Measurements from ENCODE around the gene DEFB131B. TPM values are rescaled to one million over a fixed set of nuclear protein-coding genes. Genes with fewer than 3 reads are reported as not detected.

DEFB131B gene
- total RNA-seq, 1 donor from 2014 or later: not detected

DNA sequence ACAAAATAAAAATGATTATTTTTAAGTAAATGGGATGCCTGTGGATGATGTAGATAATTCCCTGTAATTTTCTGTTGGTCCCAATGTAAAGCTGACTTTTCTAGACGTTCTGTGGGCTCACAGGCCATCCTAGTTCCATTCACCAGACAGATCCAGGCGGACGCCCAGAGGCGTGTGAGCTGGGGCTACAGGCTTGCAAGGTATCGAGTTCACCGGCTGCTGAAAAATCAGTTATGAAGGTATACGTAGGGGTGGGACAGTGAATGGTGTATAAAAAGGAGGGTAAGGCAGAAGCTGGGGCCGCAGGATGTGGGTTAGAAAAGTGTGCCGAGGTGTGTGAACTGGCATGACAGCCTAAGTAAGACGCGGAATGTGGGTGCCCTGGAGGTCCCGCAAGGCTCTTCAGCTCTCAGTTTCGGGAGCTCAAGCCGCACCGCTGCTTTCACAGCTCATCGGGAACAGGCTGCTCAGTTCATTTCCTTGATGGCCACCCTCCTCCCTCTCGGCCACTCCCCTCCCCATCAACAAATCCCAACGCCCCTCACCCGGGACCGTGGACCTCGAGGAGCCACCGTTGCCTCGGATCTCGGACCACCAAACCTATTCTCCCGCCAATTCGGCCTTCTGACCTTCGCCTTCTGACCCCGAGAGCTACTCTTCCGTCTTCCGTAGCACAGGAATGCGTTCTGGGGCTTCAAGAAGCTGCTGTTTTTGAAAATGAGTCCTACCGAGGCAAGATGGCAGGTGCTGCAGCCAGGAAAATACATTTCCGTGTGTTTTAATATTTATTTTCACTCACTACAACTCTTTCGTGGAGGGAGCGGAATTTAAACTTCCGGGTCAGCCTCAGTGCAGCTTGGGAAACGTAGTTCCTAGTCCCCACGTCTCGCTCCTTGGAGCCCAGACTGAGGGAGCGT, 49.8 kb downstream of the DEFB131B start, which contains the start of gene XNDC1N:
Gene XNDC1N (minus strand): TSS at position 775 of the 917 bp plus-strand sequence. CDS start 5,241 bp downstream, outside the sequence.
- DNase-seq (peak; percentile 67), ATAC-seq (peak; percentile 93 to 97)
- H3K4me1 ChIP-seq: peaks cover 40% of the 10 kb centered on the region
- TF ChIP-seq, protein P1, sequence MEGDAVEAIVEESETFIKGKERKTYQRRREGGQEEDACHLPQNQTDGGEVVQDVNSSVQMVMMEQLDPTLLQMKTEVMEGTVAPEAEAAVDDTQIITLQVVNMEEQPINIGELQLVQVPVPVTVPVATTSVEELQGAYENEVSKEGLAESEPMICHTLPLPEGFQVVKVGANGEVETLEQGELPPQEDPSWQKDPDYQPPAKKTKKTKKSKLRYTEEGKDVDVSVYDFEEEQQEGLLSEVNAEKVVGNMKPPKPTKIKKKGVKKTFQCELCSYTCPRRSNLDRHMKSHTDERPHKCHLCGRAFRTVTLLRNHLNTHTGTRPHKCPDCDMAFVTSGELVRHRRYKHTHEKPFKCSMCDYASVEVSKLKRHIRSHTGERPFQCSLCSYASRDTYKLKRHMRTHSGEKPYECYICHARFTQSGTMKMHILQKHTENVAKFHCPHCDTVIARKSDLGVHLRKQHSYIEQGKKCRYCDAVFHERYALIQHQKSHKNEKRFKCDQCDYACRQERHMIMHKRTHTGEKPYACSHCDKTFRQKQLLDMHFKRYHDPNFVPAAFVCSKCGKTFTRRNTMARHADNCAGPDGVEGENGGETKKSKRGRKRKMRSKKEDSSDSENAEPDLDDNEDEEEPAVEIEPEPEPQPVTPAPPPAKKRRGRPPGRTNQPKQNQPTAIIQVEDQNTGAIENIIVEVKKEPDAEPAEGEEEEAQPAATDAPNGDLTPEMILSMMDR (IDR thresholded peaks at IDR 0.05): no peak
- no peaks in the 10 kb centered on the region for H3K27me3 ChIP-seq (ENCODE audit: low read depth)
- peak within 1 kb of the TSS; percentile 96 for H3K27ac ChIP-seq
- H3K9me3 ChIP-seq: no peaks in the 10 kb centered on the region
- intact Hi-C loops (cut with DNase I): no loop called here
- peak within 1 kb of the TSS; percentile 98 for H3K4me3 ChIP-seq
- H3K36me3 ChIP-seq: no peaks in the 10 kb centered on the region

DNA sequence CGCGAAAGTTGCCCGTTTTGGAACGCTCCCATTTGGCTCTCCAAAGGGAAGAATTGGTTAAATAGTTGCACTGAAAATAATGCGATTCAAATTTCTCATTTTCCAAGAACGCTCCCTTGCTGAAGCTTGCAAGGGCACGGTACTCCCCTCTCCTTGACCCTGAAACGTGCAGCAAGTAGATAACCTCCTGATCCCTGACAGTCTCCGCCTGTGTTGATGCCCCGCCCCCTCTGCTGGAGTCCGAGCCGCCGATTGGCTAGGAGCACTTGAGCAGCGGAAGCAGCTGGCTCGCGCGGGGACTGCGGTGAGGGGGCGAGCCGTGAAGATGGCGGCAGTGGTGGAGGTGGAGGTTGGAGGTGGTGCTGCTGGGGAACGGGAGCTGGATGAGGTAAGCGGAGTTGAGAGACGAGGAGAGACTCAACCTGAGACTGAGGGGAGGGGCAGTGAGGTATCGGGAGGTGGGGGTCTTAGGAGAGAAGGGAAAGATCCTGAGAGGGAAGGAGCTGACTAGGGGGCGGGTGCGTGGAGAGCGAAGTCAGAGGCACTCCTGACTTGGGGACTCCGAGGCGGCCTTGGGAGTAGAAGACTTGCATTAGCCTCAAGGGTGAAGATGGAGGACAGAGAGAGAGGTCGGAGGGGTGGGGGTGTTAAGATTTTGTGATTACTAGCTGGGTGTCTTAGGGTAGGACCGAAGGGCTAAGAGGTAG, 50.6 kb downstream of the DEFB131B start, which contains the start of gene RNF121:
Gene RNF121 (plus strand): TSS at position 310 of the 707 bp plus-strand sequence. CDS start 16 bp downstream, at position 326.
- peak; percentile 99 to 100 for ATAC-seq
- Histone ChIP-seq H3K4me3 (peak within 1 kb of the TSS; percentile 98), H3K27ac (peak within 1 kb of the TSS; percentile 96), H3K9me3 (no peaks in the 10 kb centered on the region), H3K27me3 (ENCODE audit: low read depth) (no peaks in the 10 kb centered on the region), H3K36me3 (no peaks in the 10 kb centered on the region), H3K4me1 (peaks cover 40% of the 10 kb centered on the region)
- TF ChIP-seq, protein P1 (IDR thresholded peaks at IDR 0.05): no peak
- intact Hi-C loops (cut with DNase I): no loop called here
- DNase-seq: peak; percentile 98

DNA sequence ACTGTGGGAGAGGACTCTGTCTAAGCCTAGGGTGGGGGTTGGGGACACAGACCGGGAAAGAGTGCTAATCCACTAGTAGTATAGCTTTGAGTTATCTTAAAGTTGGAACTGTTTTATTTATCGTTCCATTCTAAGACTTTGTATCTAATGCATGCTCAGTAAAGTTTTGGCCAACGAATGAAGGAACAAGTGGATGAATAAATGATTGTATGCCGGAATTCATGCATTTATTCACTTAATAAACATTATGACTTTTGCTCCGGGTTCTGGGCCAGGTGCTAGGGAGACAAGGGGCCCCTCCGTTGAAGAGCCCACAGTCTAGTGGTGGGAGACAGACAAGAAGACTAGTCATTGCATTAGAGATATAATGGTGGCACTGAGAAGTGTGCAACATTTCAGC, 51.2 kb downstream of the DEFB131B start:
- Histone ChIP-seq H3K27ac (peak overlapping the region; percentile 96), H3K9me3 (no peaks in the 10 kb centered on the region), H3K4me1 (peaks cover 40% of the 10 kb centered on the region), H3K36me3 (no peaks in the 10 kb centered on the region), H3K27me3 (ENCODE audit: low read depth) (no peaks in the 10 kb centered on the region), H3K4me3 (peak overlapping the region; percentile 98)
- intact Hi-C loops (cut with DNase I): no loop called here
- DNase-seq: no peak
- no peak for ATAC-seq
- TF ChIP-seq, protein P1 (IDR thresholded peaks at IDR 0.05): no peak

DNA sequence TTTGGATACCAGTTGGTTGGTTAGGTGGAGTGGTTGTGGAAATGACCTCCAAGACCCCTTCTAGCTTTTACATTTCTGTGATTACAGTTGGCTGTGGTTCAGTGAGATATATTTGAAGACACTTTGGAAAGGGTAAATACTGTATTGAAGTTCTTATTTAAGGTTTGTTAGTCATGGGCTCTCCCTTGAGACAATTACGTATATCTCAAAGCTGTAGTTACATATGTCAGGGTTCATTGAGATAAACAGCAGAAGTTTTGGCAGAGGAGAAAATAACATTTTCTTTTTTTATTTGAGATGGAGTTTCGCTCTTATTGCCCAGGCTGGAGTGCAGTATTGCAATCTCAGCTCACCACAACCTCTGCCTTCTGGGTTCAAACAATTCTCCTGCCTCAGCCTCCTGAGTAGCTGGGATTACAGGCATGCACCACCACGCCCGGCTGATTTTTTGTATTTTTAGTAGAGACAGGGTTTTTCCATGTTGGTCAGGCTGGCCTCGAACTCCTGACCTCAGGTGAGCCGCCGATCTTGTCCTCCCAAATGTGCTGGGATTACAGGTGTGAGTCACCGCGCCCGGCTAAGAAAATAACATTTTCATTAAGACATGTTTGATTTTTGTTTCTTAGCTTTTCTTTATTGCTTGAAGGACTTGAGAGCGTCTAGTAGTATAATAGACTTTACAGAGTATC, 52.4 kb downstream of the DEFB131B start:
- intact Hi-C loops (cut with DNase I): no loop called here
- no peaks in the 10 kb centered on the region for H3K36me3 ChIP-seq

More for the DNA sequence above, 52.4 kb downstream of the DEFB131B start:
- ATAC-seq (no peak), DNase-seq (no peak)
- H3K9me3 ChIP-seq: no peaks in the 10 kb centered on the region
- TF ChIP-seq, protein P1 (IDR thresholded peaks at IDR 0.05): no peak
- no peak overlapping the region for H3K27ac ChIP-seq
- H3K4me3 ChIP-seq: no peak overlapping the region
- H3K4me1 ChIP-seq: peaks cover 40% of the 10 kb centered on the region
- no peaks in the 10 kb centered on the region for H3K27me3 ChIP-seq (ENCODE audit: low read depth)

Data from lower lobe of right lung (tissue), 2 donors.